GM19193 (cell line): ENCODE measurements around the gene POLDIP2.

ENCODE experiments used
- POLR2A ChIP-seq: IDR thresholded peaks from 4 replicates; pipeline ENCODE4 v1.6.1; 2011; ENCODE audit not compliant: insufficient read depth, insufficient read length; ENCODE audit errors: extremely low read depth

Gene POLDIP2

GRCh38 chr17:28357061-28357900, at the start of gene POLDIP2:
Gene POLDIP2 (minus strand): TSS chr17:28357527. CDS start chr17:28357448, 79 bp downstream.
- TF ChIP-seq POLR2A = peak; percentile 96

GRCh38 chr17:28406473-28406814, 49.1 kb upstream of the POLDIP2 start:
- no peak for TF ChIP-seq POLR2A

- peak; percentile 43 for TF ChIP-seq POLR2A
Observed at GRCh38 chr17:28405632-28406472, 48.5 kb upstream of the POLDIP2 start, which contains the start of gene SLC46A1. Gene SLC46A1 (minus strand): TSS chr17:28406212. CDS start chr17:28406114, 98 bp downstream.

GRCh38 chr17:28404812-28405570, 47.7 kb upstream of the POLDIP2 start:
- TF ChIP-seq POLR2A = no peak

- no peak for TF ChIP-seq POLR2A
Observed at GRCh38 chr17:28404461-28404811, 47.1 kb upstream of the POLDIP2 start.

- no peak for TF ChIP-seq POLR2A
Observed at GRCh38 chr17:28404007-28404406, 46.7 kb upstream of the POLDIP2 start.

- TF ChIP-seq POLR2A = no peak
Observed at GRCh38 chr17:28402844-28403243, 45.5 kb upstream of the POLDIP2 start.

- no peak for TF ChIP-seq POLR2A
Observed at GRCh38 chr17:28402224-28402630, 44.9 kb upstream of the POLDIP2 start.

- no peak for TF ChIP-seq POLR2A
Observed at GRCh38 chr17:28399808-28400207, 42.5 kb upstream of the POLDIP2 start.

GRCh38 chr17:28398280-28398981, 41.1 kb upstream of the POLDIP2 start:
- no peak for TF ChIP-seq POLR2A

- TF ChIP-seq POLR2A = no peak
Observed at GRCh38 chr17:28397687-28398279, 40.5 kb upstream of the POLDIP2 start.

- no peak for TF ChIP-seq POLR2A
Observed at GRCh38 chr17:28397275-28397674, 39.9 kb upstream of the POLDIP2 start.

GRCh38 chr17:28396635-28397239, 39.4 kb upstream of the POLDIP2 start:
- TF ChIP-seq POLR2A = no peak

GRCh38 chr17:28395968-28396367, 38.6 kb upstream of the POLDIP2 start:
- no peak for TF ChIP-seq POLR2A
